GM12891 (cell line): Measurements from ENCODE around the gene TSPYL1.

Experiments used
- DNase-seq: peaks from one replicate; pipeline ENCODE4 v3.0.0; 2011; ENCODE audit warnings: low spot score; ENCODE audit not compliant: insufficient read length
- FAIRE-seq: peaks from 2 replicates; lab custom pipeline; 2011; peaks lifted over from hg19 to GRCh38; lab: Jason Lieb, UNC
- PAX5 ChIP-seq: IDR thresholded peaks from 2 replicates; pipeline ENCODE4 v1.6.1; 2011; ENCODE audit warnings: low read length, moderate library complexity, mild to moderate bottlenecking; ENCODE audit not compliant: insufficient read depth, severe bottlenecking
- POLR2A ChIP-seq: IDR thresholded peaks from 2 replicates; pipeline ENCODE4 v1.6.1; 2011; ENCODE audit warnings: low read depth, low read length, control low read depth
- POLR2AphosphoS5 ChIP-seq: IDR thresholded peaks from 2 replicates; pipeline ENCODE4 v1.6.1; 2011; ENCODE audit warnings: low read depth, low read length, control low read depth
- POU2F2 ChIP-seq: IDR thresholded peaks from 2 replicates; pipeline ENCODE4 v1.6.1; 2011; ENCODE audit warnings: low read depth, mild to moderate bottlenecking, control low read depth, low read length, moderate library complexity
- SPI1 ChIP-seq: IDR thresholded peaks from 2 replicates; pipeline ENCODE4 v1.6.1; 2011; ENCODE audit warnings: low read depth, low read length, control low read depth
- TAF1 ChIP-seq: IDR thresholded peaks from 2 replicates; pipeline ENCODE4 v1.6.1; 2011; ENCODE audit warnings: low read depth, low read length, control low read depth

TSPYL1 gene

DNA sequence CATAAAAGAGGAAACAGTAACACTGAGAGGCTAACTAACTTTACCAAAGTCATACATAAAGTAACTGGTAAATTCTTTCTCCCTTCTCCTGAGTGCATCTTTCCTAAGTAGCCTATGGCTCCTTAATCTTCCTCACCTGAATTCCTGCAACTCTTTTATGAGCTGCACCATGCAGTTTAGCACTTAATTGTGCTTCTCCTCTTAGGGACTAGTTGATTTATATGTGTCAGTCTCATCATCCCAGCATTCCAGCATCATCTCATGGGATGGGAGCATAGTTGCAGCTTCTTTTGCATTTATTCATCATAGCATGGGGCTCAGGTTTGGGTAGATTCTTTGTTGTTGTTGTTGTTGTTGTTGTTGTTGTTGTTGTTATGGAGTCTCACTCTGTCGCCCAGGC is 3.5 kb upstream of the TSPYL1 start:
- FAIRE-seq (no peak), DNase-seq (no peak)
- no peak for TF ChIP-seq SPI1
- no peak for TF ChIP-seq POLR2A
- no peak for TF ChIP-seq TAF1
- TF ChIP-seq POLR2AphosphoS5 = no peak
- no peak for TF ChIP-seq POU2F2
- TF ChIP-seq PAX5 = no peak

GRCh38 chr6:116282698-116283097 is 3.0 kb upstream of the TSPYL1 start:
- TF ChIP-seq PAX5 (no peak), SPI1 (no peak), POU2F2 (no peak), POLR2AphosphoS5 (no peak), TAF1 (no peak), POLR2A (no peak)
- no peak for DNase-seq
- no peak for FAIRE-seq

DNA sequence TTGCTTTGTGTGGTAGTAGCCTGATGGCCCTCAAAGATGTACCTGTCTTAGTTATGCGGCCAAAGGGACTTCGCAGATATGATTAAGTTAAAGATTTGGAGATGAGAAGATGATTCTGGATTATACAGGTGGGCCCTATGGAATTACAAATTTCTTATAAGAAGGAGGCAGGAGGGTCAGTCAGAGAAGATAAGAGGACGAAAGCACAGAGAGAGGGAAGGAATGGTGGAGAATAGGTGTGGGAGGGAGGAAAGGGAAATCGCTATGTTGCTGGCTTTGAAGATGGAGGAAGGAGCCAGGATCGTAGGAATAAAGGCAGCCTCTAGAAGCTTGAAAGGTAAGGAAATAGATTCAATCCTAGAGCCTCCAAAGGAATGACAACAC is 1.2 kb upstream of the TSPYL1 start:
- FAIRE-seq (no peak), DNase-seq (no peak)
- no peak for TF ChIP-seq TAF1
- TF ChIP-seq POU2F2 = no peak
- no peak for TF ChIP-seq SPI1
- no peak for TF ChIP-seq POLR2AphosphoS5
- no peak for TF ChIP-seq POLR2A
- no peak for TF ChIP-seq PAX5

GRCh38 chr6:116280161-116280932 is 617 bp upstream of the TSPYL1 start:
- no peak for DNase-seq

GRCh38 chr6:116278854-116279231 is 887 bp downstream of the TSPYL1 start:
- FAIRE-seq (peak; percentile 5), DNase-seq (no peak)
- TF ChIP-seq TAF1 (no peak), POLR2A (no peak; the same call in 1 of the 2 replicates), PAX5 (no peak), SPI1 (no peak), POLR2AphosphoS5 (no peak), POU2F2 (no peak)

More at GRCh38 chr6:116280161-116280932, 617 bp upstream of the TSPYL1 start:
- peak; percentile 33 for FAIRE-seq
- TF ChIP-seq PAX5 (no peak), TAF1 (no peak), POU2F2 (no peak), SPI1 (no peak), POLR2AphosphoS5 (no peak), POLR2A (no peak)

- FAIRE-seq = no peak
- TF ChIP-seq TAF1 (no peak), POLR2A (no peak), PAX5 (no peak), POU2F2 (no peak), POLR2AphosphoS5 (no peak), SPI1 (no peak)
Observed at GRCh38 chr6:116278481-116278829, 1.3 kb downstream of the TSPYL1 start.

GRCh38 chr6:116277124-116277523 is 2.6 kb downstream of the TSPYL1 start:
- TF ChIP-seq POLR2AphosphoS5 = no peak
- no peak for TF ChIP-seq POU2F2
- no peak for TF ChIP-seq TAF1
- no peak for TF ChIP-seq SPI1
- no peak for TF ChIP-seq POLR2A
- TF ChIP-seq PAX5 = no peak
- DNase-seq (no peak), FAIRE-seq (no peak)

More at GRCh38 chr6:116278481-116278829, 1.3 kb downstream of the TSPYL1 start:
- DNase-seq = no peak

DNA sequence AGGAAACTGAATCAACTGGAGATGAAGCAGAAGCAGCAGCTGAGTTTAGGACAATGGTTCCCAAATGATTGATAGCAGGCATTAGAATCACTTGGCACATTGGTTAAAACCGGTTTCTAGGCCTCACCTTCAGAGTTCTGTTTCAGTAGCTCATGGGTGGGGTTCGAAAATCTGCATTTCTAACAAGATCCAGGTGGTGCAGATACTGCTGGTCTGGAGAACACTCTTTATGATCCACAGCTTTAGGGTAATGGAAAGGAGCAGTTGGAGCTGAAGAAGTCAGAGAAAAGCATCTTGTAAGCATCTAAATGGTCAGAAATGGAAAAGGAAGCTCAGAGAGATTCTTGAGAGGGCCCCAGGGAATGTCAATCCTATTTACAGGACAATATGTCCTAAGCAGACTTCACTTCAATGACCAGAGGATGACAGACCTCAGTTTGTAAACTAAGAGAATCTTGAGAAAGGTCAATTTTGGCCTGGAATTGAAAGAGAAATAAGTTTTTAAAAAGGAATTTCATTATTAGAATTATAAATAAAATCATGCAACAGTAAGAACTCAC is 8.5 kb downstream of the TSPYL1 start:
- FAIRE-seq = no peak
- DNase-seq = no peak
- TF ChIP-seq POU2F2 (no peak), PAX5 (no peak), SPI1 (no peak), POLR2A (no peak), POLR2AphosphoS5 (no peak), TAF1 (no peak)

DNA sequence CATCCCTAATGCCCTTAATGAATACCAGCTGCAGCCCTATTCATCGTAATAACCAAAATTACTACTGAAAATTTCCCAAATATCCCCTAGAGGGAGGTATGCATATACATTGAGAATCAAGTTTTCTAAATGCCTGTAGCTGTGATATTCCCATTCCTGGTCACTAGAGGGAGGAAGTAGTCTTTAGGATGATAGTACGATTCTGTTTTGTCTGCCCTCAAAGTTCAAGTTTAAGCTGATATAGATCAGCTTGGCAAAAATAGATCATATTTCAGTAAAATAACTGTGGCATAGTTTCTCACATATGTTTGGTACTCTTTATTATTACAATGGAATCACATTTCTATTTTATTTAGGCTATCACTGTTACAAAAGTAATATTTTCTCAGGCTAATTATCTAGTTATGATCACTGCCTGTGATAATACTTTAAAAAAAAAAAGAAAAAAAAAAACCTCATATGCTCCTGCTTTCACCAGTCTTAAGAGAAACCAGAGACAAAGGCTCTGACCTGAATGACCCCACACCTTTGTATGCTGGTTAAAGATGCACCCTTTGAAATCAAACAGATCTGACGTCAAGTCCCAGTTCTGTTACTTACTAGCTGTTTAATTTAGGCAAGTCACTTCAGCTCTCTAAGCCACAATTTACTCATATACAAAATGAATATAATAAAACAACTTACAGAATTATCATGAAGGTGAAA is 11.0 kb downstream of the TSPYL1 start:
- peak; percentile 67 for FAIRE-seq
- DNase-seq = no peak
- TF ChIP-seq PAX5 (no peak), POU2F2 (no peak), TAF1 (no peak), POLR2A (no peak), SPI1 (no peak), POLR2AphosphoS5 (no peak)

GRCh38 chr6:116267836-116268588 is 11.7 kb downstream of the TSPYL1 start:
- no peak for DNase-seq
- peak; percentile 69 for FAIRE-seq
- TF ChIP-seq TAF1 (no peak), POU2F2 (no peak), POLR2A (no peak)
